K562 (cell line): ENCODE results near the gene PGGHG. TPM values are rescaled to one million over a fixed set of nuclear protein-coding genes. Genes with fewer than 3 reads are reported as not detected.

ENCODE experiments used
- AFF1 ChIP-seq, 2 experiments: fragments of 450-650 bp; IDR thresholded peaks; 2 replicates each; pipeline ENCODE4 v1.6.1; 2018; ENCODE audit warnings: mild to moderate bottlenecking in 2 of 2, low read depth in 1 of 2; ENCODE audit not compliant: partially characterized antibody in 2 of 2
- ATF1 ChIP-seq, 2 experiments: fragments of 450-650 bp in 1 of 2; IDR thresholded peaks; 2 replicates each; pipeline ENCODE4 v1.6.1; 2016; ENCODE audit warnings: missing compliant biosample characterization in 1 of 2, missing genetic modification characterization in 1 of 2
- ATF4 ChIP-seq: fragments of 450-650 bp; formaldehyde crosslinking; IDR thresholded peaks from 2 replicates; pipeline ENCODE4 v1.4.0; 2022; ENCODE audit warnings: mild to moderate bottlenecking, moderate library complexity
- KDM5B ChIP-seq: fragments of 200-600 bp; sonication (generic); IDR thresholded peaks from 2 replicates; pipeline ENCODE4 v1.6.1; 2012; ENCODE audit warnings: low read depth, mild to moderate bottlenecking, moderate library complexity, low read length, control low read depth, inconsistent platforms; ENCODE audit not compliant: insufficient replicate concordance
- KLF10 ChIP-seq: fragments of 250-450 bp; sonication (Bioruptor Pico); IDR thresholded peaks from 2 replicates; pipeline ENCODE4 v1.6.1; 2021; ENCODE audit warnings: matching md5 sums
- MED1 ChIP-seq: sonication (generic); formaldehyde crosslinking; IDR thresholded peaks from 2 replicates; pipeline ENCODE4 v1.8.1; 2023; ENCODE audit warnings: missing genetic modification reagents, borderline replicate concordance
- NFIC ChIP-seq: fragments of 450-650 bp; IDR thresholded peaks from 2 replicates; pipeline ENCODE4 v1.6.1; 2017; ENCODE audit warnings: mild to moderate bottlenecking, inconsistent platforms
- NR3C1 ChIP-seq: sonication (generic); formaldehyde crosslinking; IDR thresholded peaks from 2 replicates; pipeline ENCODE4 v1.8.1; 2022; ENCODE audit warnings: missing genetic modification reagents
- PHTF2 ChIP-seq: fragments of 250-450 bp; sonication (Bioruptor Pico); IDR thresholded peaks from 2 replicates; pipeline ENCODE4 v1.5.0; 2021; ENCODE audit warnings: mild to moderate bottlenecking
- POLR3G ChIP-seq: IDR thresholded peaks from 2 replicates; pipeline ENCODE4 v1.6.1; 2011; ENCODE audit not compliant: insufficient read length, insufficient replicate concordance; ENCODE audit errors: extremely low read depth
- PRPF4 ChIP-seq: fragments of 200-400 bp; formaldehyde crosslinking; IDR thresholded peaks from one replicate; pipeline ENCODE4 v1.6.1; 2017; ENCODE audit warnings: low read length, low read depth, mild to moderate bottlenecking; ENCODE audit not compliant: insufficient read depth, poor library complexity, severe bottlenecking
- SMARCA4 ChIP-seq: fragments of 450-650 bp; IDR thresholded peaks from 2 replicates; pipeline ENCODE4 v1.6.1; 2016
- SMARCC2 ChIP-seq: fragments of 450-650 bp; IDR thresholded peaks from 2 replicates; pipeline ENCODE4 v1.6.1; 2017; ENCODE audit warnings: antibody characterized with exemption, moderate library complexity, mild to moderate bottlenecking, low read depth
- SMARCE1 ChIP-seq: fragments of 450-650 bp; IDR thresholded peaks from 2 replicates; pipeline ENCODE4 v1.7.1; 2016; ENCODE audit warnings: mild to moderate bottlenecking
- STAG1 ChIP-seq: sonication (generic); formaldehyde crosslinking; IDR thresholded peaks from 2 replicates; pipeline ENCODE4 v1.5.0; 2020; ENCODE audit warnings: missing genetic modification reagents, borderline replicate concordance
- WHSC1 ChIP-seq: IDR thresholded peaks from one replicate; pipeline ENCODE4 v1.6.1; 2012; ENCODE audit warnings: low read length, control low read depth, inconsistent platforms
- ZNF134 ChIP-seq: fragments of 250-450 bp; sonication (Bioruptor Pico); conservative IDR thresholded peaks from 2 replicates; pipeline ENCODE4 v1.4.0; 2020
- ZNF57 ChIP-seq: fragments of 450-650 bp; formaldehyde crosslinking; IDR thresholded peaks from 2 replicates; pipeline ENCODE4 v1.4.0; 2020; ENCODE audit warnings: mild to moderate bottlenecking, moderate library complexity
- ZNF583 ChIP-seq: fragments of 250-450 bp; sonication (Bioruptor Pico); IDR thresholded peaks from 2 replicates; pipeline ENCODE4 v1.4.0; 2020
- ZZZ3 ChIP-seq: fragments of 450-650 bp; IDR thresholded peaks from 2 replicates; pipeline ENCODE4 v1.6.1; 2016; ENCODE audit warnings: antibody characterized with exemption, mild to moderate bottlenecking, moderate library complexity
- polyA plus RNA-seq, 8 experiments: library from polyadenylated mRNA; depleted of rRNA in 4 of 8; stranded (reverse) in 5 of 8; unstranded in 3 of 8; fragments of >200 nt; fragmentation: Nextera tagmentation in 2 of 8; fragmentation: Illumina TruSeq in 1 of 8; extraction: Ambion mirVana in 2 of 8; extraction: Trizol in 1 of 8; gene quantifications; 2 replicates each; pipeline versions ENCODE4 v1.2.1 to v1.2.3, GENCODE V29; 2011 to 2014; ENCODE audit warnings: inconsistent platforms in 1 of 8, missing spikeins in 1 of 8
- total RNA-seq, 7 experiments: library from RNA; depleted of rRNA in 6 of 7; stranded (reverse); fragments of >200 nt in 6 of 7; fragmentation: Illumina TruSeq in 2 of 7; extraction: Trizol in 2 of 7; gene quantifications; 2 replicates each; pipeline versions ENCODE4 v1.2.1 to v1.2.3, GENCODE V29; 2011 to 2021; ENCODE audit warnings: low replicate concordance in 1 of 7
- TF ChIP-seq, protein P1 (sequence below), 2 experiments: fragments of 450-650 bp in 1 of 2; sonication (generic) in 1 of 2; formaldehyde crosslinking; conservative IDR thresholded peaks; 2 replicates each; pipeline versions ENCODE4 v1.4.0 to v1.8.1; 2020 to 2022; ENCODE audit warnings: mild to moderate bottlenecking in 1 of 2, missing genetic modification reagents in 1 of 2
- TF ChIP-seq, protein P2 (sequence below): fragments of 450-650 bp; IDR thresholded peaks from 2 replicates; pipeline ENCODE4 v1.6.1; 2016; ENCODE audit warnings: antibody characterized with exemption

PGGHG gene
- total and polyA plus RNA-seq, 9 of the 15 experiments (the other 6 are each of a cell fraction or from before 2014, with no cell fraction given), result 0.38 to 85.1 (median 18.1) TPM

DNA sequence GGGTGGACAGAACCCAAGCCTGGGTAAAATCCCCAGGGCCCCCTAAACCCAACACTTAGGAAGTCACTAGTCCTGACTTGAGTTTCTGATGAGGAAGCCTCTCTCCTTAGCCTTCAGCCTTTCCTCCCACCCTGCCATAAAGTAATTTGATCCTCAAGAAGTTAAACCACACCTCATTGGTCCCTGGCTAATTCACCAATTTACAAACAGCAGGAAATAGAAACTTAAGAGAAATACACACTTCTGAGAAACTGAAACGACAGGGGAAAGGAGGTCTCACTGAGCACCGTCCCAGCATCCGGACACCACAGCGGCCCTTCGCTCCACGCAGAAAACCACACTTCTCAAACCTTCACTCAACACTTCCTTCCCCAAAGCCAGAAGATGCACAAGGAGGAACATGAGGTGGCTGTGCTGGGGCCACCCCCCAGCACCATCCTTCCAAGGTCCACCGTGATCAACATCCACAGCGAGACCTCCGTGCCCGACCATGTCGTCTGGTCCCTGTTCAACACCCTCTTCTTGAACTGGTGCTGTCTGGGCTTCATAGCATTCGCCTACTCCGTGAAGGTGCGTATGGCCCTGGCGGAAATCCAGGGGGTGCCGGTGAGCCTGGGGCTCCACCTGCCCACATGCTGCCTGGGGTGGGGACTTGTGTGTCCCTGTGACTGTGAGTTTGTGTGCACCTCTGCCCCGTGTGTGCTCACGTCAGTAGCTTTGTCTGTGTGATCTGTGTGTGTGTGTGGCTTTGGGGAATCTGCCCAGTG, 25.0 kb downstream of the PGGHG start, which contains the start of gene IFITM1 (continued):
- TF ChIP-seq ATF1 (CRISPR knock-in tag; IDR thresholded peaks at IDR 0.05) (no peak), ATF1 (tag; IDR thresholded peaks at IDR 0.05) (no peak), PHTF2 (CRISPR knock-in tag) (no peak), MED1 (CRISPR knock-in tag) (no peak), ZNF583 (peak; percentile 32; the same call in 1 of the 2 replicates), NR3C1 (CRISPR knock-in tag) (no peak), ZNF57 (CRISPR knock-in tag) (no peak), STAG1 (no peak), ZNF134 (CRISPR knock-in tag) (0 out of 2 replicates have a peak, but pooled peaks have one; percentile 21), PRPF4 (no peak), WHSC1 (no peak), ATF4 (no peak), KLF10 (CRISPR knock-in tag) (no peak), NFIC (peak; percentile 73), AFF1 (IDR thresholded peaks at IDR 0.05; ENCODE audit: low read depth in 1 of 2, partially characterized antibody in 2 of 2) (peak in 1 of 2 experiments; percentile 86), SMARCC2 (no peak), SMARCE1 (no peak), SMARCA4 (peak; percentile 31; the same call in 1 of the 2 replicates), POLR3G (no peak), KDM5B (peak; percentile 95), ZZZ3 (no peak)
- TF ChIP-seq, protein P1, sequence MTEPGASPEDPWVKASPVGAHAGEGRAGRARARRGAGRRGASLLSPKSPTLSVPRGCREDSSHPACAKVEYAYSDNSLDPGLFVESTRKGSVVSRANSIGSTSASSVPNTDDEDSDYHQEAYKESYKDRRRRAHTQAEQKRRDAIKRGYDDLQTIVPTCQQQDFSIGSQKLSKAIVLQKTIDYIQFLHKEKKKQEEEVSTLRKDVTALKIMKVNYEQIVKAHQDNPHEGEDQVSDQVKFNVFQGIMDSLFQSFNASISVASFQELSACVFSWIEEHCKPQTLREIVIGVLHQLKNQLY (CRISPR knock-in tag; conservative IDR thresholded peaks at IDR 0.05), result no peak
- TF ChIP-seq, protein P2, sequence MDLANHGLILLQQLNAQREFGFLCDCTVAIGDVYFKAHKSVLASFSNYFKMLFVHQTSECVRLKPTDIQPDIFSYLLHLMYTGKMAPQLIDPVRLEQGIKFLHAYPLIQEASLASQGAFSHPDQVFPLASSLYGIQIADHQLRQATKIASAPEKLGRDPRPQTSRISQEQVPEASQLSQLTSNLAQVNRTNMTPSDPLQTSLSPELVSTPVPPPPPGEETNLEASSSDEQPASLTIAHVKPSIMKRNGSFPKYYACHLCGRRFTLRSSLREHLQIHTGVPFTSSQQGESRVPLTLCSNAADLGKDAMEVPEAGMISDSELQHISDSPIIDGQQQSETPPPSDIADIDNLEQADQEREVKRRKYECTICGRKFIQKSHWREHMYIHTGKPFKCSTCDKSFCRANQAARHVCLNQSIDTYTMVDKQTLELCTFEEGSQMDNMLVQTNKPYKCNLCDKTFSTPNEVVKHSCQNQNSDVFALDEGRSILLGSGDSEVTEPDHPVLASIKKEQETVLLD, result 0 out of 2 replicates have a peak, but pooled peaks have one; percentile 40
